GM15510 (cell line): ENCODE data around the gene SIRT3.

Experiments
- POLR2A ChIP-seq: IDR thresholded peaks from 3 replicates; pipeline ENCODE4 v1.6.1; 2011; ENCODE audit warnings: borderline replicate concordance; ENCODE audit not compliant: insufficient read length; ENCODE audit errors: extremely low read depth

SIRT3 gene

GRCh38 chr11:232783-233565 is 3.2 kb downstream of the SIRT3 start:
- no peak for TF ChIP-seq POLR2A

- TF ChIP-seq POLR2A = no peak
These were observed 5.7 kb downstream of the SIRT3 start for GRCh38 chr11:230431-230830.

DNA sequence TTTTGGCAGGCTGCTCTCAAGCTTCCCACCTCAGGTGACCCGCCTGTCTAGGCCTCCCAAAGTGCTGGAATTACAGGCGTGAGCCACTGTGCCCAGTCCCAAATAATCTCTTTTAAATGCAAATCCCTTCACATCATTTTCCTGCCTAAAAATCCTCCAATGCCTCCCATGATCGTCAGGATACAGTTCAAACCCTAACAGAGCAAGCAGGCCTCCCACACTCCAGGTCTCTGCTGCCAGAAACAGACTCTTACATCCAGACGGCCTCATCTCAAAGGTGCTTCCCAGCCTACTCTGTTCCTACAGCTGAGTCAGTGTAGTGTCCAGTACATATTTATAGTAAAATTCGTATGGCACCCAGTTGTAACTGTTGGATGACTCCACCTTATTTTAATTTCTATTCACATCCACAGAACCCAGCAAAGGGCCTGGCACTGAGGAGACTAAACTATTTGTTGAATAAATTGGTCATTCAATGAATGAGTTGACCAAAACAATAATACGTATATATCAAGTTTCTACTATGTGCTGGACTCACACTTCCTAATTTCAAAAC is 8.2 kb downstream of the SIRT3 start:
- TF ChIP-seq POLR2A = no peak

- TF ChIP-seq POLR2A = no peak
These were observed 10.2 kb downstream of the SIRT3 start for GRCh38 chr11:225734-226453.

GRCh38 chr11:224424-224823 is 11.7 kb downstream of the SIRT3 start:
- TF ChIP-seq POLR2A = no peak

DNA sequence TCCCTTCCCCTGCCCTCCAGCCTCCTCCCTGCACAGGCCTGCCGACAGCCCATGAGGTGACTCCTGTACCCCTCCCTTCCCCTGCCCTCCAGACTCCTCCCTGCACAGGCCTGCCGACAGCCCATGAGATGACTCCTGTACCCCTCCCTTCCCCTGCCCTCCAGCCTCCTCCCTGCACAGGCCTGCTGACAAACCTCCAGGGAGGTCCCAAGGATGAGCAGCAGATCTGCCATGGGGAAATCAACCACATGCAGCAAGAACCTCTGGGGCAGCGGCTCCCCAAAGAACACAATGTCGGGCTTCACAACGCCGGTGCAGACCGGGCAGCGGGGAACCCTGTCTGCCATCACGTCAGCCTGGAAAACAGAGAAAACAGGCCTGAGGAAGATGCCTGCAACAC is 12.3 kb downstream of the SIRT3 start:
- no peak for TF ChIP-seq POLR2A

- no peak for TF ChIP-seq POLR2A
These were observed 12.9 kb downstream of the SIRT3 start for GRCh38 chr11:223026-223789.

DNA sequence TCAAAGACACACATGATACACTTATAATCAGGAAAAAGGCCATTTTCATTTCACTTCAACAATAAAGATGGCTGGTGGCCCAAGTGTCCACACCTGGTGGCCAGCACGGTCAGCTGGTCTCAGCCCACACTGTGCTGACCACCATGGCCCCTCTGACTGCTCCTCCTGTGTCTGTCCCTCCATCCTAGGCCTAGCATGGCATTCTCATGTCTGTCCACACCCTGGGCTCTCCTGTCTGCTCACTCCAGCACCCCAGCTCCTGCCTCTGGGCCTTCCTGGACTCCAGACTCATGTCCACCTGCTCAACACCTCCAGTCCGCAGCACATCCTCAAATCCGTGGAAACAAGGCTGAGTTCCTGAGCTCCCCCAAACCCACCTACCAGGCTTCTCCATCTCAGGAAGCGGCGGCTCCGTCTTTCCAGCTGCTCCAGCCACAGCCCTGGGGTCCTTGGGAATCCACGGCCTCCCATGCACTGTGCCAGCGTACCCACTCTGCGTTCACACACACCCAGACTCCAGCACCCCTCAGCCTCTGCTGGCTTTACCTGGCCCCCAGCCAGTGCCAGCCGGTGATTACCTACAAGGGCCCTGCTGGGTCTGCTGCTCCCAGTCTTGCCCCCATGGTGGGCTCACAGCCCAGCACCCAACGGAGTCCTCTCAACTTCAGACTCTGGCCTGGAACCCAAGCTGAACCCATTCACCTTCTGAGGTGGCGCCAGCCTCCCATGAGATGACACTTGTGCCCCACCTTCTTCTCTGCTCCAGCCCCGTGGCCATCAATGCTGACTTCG is 13.9 kb downstream of the SIRT3 start:
- TF ChIP-seq POLR2A = no peak

- TF ChIP-seq POLR2A = no peak
These were observed 14.6 kb downstream of the SIRT3 start for GRCh38 chr11:221539-221938.

DNA sequence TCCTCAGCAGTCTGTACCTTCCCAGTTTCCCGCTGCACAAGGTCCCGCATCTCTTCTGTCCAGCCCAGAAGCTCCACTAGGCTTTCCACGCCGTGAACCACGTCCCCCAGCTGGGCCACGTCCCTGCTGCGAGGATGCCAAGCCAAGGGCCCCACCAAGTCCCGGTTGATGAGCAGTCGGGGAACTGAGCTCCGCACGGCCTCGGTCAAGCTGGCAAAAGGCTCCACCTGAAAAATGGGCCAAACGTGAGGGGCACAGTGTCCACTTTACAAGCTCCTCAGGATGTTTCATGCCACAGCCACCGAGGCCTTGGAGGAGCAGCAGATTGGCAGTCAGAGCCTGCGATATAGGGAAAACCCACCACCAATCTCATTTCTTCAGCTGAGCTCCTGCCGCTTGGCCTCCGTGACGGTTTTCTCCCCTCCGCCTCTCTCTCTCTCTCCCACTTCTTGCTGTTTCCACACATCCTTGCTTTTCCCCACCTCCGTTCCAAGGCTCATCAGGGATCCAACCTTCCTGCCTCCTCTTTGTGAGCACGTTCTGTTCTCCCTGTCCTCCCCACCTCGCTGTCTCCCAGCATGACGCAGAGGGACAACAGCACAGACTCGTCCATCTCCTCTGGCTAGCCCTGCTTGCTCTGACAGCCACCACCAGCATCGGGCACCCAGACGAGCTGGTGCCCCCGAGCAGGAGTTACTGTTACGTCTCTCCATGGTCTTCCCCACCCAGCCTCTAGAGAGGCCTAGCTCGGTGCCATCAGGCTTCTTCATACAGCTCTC is 17.1 kb downstream of the SIRT3 start:
- TF ChIP-seq POLR2A = no peak

GRCh38 chr11:217704-218103 is 18.4 kb downstream of the SIRT3 start:
- no peak for TF ChIP-seq POLR2A

GRCh38 chr11:216081-216974 is 19.8 kb downstream of the SIRT3 start:
- TF ChIP-seq POLR2A = no peak
